ENCODE results near the gene DOHH. TPM values are rescaled to one million over a fixed set of nuclear protein-coding genes. Genes with fewer than 3 reads are reported as not detected.

Gene DOHH
- total and polyA plus RNA-seq, 9 of the 15 experiments (the other 6 are each of a cell fraction or from before 2014, with no cell fraction given) = 0.14 to 47.2 (median 5.1) TPM

DNA sequence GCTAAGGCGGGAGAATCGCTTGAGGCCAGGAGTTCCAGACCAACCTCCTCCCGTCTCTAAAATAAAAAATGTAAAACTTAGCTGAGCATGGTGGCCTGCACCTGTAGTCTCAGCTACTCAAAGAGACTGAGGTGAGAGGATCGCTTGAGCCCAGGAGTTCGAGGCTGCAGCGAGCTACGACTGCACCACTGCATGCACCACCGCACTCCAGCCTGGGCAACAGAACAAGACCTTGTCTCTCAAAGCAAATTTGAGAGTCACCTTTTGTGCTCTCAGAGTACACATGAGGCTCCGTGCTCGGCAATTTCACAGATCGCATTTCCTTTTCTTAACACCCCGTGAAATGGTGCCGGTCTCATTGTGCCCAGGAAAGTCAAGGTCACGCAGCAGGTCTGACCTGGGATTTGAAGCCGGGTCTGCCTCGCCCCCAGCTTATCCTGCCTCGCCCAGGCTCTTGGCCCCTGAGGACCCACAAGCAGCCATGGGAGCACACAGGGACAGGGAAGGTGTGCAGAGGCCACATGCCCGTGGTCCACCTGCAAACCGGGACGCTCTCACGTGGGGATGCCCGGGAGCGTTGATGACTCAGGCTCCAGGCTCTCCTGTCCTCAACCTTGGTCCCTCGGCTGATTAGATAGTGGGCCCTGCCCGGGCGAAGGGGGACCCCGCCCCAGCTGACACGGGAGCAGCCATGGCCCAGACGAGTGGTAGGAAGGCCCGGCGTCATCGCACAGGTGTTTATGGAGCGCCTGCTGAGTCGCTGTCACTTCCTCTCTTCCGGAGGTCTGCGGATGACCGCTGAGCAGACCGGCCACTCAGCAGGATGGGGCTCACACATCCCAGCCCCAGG, 19.0 kb downstream of the DOHH start (continued):
- TF ChIP-seq, protein P1, sequence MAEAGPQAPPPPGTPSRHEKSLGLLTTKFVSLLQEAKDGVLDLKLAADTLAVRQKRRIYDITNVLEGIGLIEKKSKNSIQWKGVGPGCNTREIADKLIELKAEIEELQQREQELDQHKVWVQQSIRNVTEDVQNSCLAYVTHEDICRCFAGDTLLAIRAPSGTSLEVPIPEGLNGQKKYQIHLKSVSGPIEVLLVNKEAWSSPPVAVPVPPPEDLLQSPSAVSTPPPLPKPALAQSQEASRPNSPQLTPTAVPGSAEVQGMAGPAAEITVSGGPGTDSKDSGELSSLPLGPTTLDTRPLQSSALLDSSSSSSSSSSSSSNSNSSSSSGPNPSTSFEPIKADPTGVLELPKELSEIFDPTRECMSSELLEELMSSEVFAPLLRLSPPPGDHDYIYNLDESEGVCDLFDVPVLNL (CRISPR knock-in tag; IDR thresholded peaks at IDR 0.05; ENCODE audit: low read depth) = no peak
- TF ChIP-seq, protein P2, sequence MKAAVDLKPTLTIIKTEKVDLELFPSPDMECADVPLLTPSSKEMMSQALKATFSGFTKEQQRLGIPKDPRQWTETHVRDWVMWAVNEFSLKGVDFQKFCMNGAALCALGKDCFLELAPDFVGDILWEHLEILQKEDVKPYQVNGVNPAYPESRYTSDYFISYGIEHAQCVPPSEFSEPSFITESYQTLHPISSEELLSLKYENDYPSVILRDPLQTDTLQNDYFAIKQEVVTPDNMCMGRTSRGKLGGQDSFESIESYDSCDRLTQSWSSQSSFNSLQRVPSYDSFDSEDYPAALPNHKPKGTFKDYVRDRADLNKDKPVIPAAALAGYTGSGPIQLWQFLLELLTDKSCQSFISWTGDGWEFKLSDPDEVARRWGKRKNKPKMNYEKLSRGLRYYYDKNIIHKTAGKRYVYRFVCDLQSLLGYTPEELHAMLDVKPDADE (conservative IDR thresholded peaks at IDR 0.05; ENCODE audit: control insufficient read depth, low read depth, low read length) = no peak
- TF ChIP-seq MECOM (CRISPR knock-in tag; IDR thresholded peaks at IDR 0.05) (no peak), NR4A1 (CRISPR knock-in tag; IDR thresholded peaks at IDR 0.05) (no peak), NR4A1 (tag; IDR thresholded peaks at IDR 0.05) (no peak), ATF1 (CRISPR knock-in tag; IDR thresholded peaks at IDR 0.05) (no peak), ATF1 (tag; IDR thresholded peaks at IDR 0.05) (no peak), ETV1 (tag; conservative IDR thresholded peaks at IDR 0.05; ENCODE audit: low read depth) (peak; percentile 33; the same call in 1 of the 2 replicates), ZBTB17 (CRISPR knock-in tag; IDR thresholded peaks at IDR 0.05) (no peak), ZBTB7A (IDR thresholded peaks at IDR 0.05; ENCODE audit: borderline replicate concordance, control insufficient read depth, low read depth, low read length) (0 out of 2 replicates have a peak, but pooled peaks have one; percentile 35), ZNF668 (CRISPR knock-in tag; IDR thresholded peaks at IDR 0.05) (no peak), MYBL2 (IDR thresholded peaks at IDR 0.05; ENCODE audit: low read depth) (no peak), MYBL2 (CRISPR knock-in tag; IDR thresholded peaks at IDR 0.05; ENCODE audit: borderline replicate concordance) (no peak), HMG20B (CRISPR knock-in tag; IDR thresholded peaks at IDR 0.05) (no peak), FOS (IDR thresholded peaks at IDR 0.05; ENCODE audit: extremely low read depth, insufficient read length) (no peak), PTTG1 (tag; IDR thresholded peaks at IDR 0.05; ENCODE audit: low read depth) (no peak), ZNF217 (CRISPR knock-in tag; IDR thresholded peaks at IDR 0.05) (no peak), ZNF717 (CRISPR knock-in tag; IDR thresholded peaks at IDR 0.05) (no peak), GABPA (tag; conservative IDR thresholded peaks at IDR 0.05; ENCODE audit: low read depth) (no peak)
- TF ChIP-seq, protein P3, sequence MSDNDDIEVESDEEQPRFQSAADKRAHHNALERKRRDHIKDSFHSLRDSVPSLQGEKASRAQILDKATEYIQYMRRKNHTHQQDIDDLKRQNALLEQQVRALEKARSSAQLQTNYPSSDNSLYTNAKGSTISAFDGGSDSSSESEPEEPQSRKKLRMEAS (CRISPR knock-in tag; IDR thresholded peaks at IDR 0.05) = peak; percentile 52
- TF ChIP-seq, protein P4, sequence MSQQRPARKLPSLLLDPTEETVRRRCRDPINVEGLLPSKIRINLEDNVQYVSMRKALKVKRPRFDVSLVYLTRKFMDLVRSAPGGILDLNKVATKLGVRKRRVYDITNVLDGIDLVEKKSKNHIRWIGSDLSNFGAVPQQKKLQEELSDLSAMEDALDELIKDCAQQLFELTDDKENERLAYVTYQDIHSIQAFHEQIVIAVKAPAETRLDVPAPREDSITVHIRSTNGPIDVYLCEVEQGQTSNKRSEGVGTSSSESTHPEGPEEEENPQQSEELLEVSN (IDR thresholded peaks at IDR 0.05; ENCODE audit: borderline replicate concordance in 1 of 2, extremely low read depth in 1 of 2, insufficient read depth in 1 of 2, insufficient read length in 1 of 2, low read depth in 1 of 2, low read length in 1 of 2, poor library complexity in 1 of 2, severe bottlenecking in 1 of 2) = peak in 1 of 2 experiments; percentile 61
- TF ChIP-seq, protein P5, sequence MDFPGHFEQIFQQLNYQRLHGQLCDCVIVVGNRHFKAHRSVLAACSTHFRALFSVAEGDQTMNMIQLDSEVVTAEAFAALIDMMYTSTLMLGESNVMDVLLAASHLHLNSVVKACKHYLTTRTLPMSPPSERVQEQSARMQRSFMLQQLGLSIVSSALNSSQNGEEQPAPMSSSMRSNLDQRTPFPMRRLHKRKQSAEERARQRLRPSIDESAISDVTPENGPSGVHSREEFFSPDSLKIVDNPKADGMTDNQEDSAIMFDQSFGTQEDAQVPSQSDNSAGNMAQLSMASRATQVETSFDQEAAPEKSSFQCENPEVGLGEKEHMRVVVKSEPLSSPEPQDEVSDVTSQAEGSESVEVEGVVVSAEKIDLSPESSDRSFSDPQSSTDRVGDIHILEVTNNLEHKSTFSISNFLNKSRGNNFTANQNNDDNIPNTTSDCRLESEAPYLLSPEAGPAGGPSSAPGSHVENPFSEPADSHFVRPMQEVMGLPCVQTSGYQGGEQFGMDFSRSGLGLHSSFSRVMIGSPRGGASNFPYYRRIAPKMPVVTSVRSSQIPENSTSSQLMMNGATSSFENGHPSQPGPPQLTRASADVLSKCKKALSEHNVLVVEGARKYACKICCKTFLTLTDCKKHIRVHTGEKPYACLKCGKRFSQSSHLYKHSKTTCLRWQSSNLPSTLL (IDR thresholded peaks at IDR 0.05) = no peak
